DND-41 (cell line): ENCODE results near the gene KLC1.

Source experiments
- CTCF ChIP-seq: IDR thresholded peaks from 2 replicates; pipeline ENCODE4 v1.5.1; 2012; ENCODE audit warnings: borderline replicate concordance, low read length, moderate library complexity, mild to moderate bottlenecking; ENCODE audit not compliant: poor library complexity, severe bottlenecking; ENCODE audit errors: extremely low read depth
- EZH2 ChIP-seq: IDR thresholded peaks from 3 replicates; pipeline ENCODE4 v1.6.1; 2012; ENCODE audit warnings: borderline replicate concordance, low read depth, mild to moderate bottlenecking, moderate library complexity, low read length, inconsistent platforms; ENCODE audit not compliant: severe bottlenecking

- TF ChIP-seq CTCF: no peak
- TF ChIP-seq EZH2: no peak
Observed at GRCh38 chr14:103724116-103724515, 95.1 kb downstream of the KLC1 start.
